IMR-90 (cell line): ENCODE data around the gene ADAMTS3. TPM values are rescaled to one million over a fixed set of nuclear protein-coding genes. Genes with fewer than 3 reads are reported as not detected.

Experiments
- ATAC-seq: fragments of 200-7000 bp; cut with Tn5 transposase; 2 replicates; pipeline ENCODE4 v1.9.1; 2020; ENCODE audit warnings: low read depth, mild to moderate bottlenecking, moderate library complexity
- BruUV-seq: library from RNA; stranded (reverse); fragments of 400-500 nt; replicated peaks from 2 replicates; lab custom pipeline; 2021; lab: Mats Ljungman, UMichigan
- CTCF ChIA-PET: fragments of 300-600 bp; formaldehyde crosslinking; extraction: SDS; loops from one replicate; lab custom pipeline; 2021; ENCODE audit warnings: antibody characterized with exemption; lab: Yijun Ruan, JAX
- POLR2A ChIA-PET: fragments of 300-600 bp; sonication (Branson Sonifier 250); formaldehyde crosslinking; loops from one replicate; lab custom pipeline; 2022; ENCODE audit warnings: antibody characterized with exemption; ENCODE audit not compliant: unreplicated experiment; lab: Charles Lee
- DNase-seq: peaks from one replicate; pipeline ENCODE4 v3.0.0; 2013
- H2AFZ ChIP-seq: replicated peaks from 2 replicates; pipeline ENCODE3; 2013; ENCODE audit warnings: low read length, mild to moderate bottlenecking; ENCODE audit not compliant: poor library complexity
- H2AK5ac ChIP-seq: 2 replicates; pipeline ENCODE4 v1.6.1; 2013; ENCODE audit warnings: low read depth, low read length, inconsistent platforms
- H2AK9ac ChIP-seq: replicated peaks from 2 replicates; pipeline ENCODE3; 2013; ENCODE audit warnings: mild to moderate bottlenecking, low read depth, low read length, moderate library complexity; ENCODE audit not compliant: poor library complexity
- H2BK120ac ChIP-seq: 2 replicates; pipeline ENCODE4 v1.6.1; 2013; ENCODE audit warnings: low read depth, low read length, inconsistent platforms
- H2BK15ac ChIP-seq: 3 replicates; pipeline ENCODE4 v1.6.1; 2013; ENCODE audit warnings: low read depth, low read length, inconsistent platforms
- H2BK20ac ChIP-seq: 2 replicates; pipeline ENCODE4 v1.6.1; 2013; ENCODE audit warnings: low read depth, mild to moderate bottlenecking, inconsistent platforms, low read length, moderate library complexity
- H2BK5ac ChIP-seq: 2 replicates; pipeline ENCODE4 v1.6.1; 2013; ENCODE audit warnings: mild to moderate bottlenecking, low read depth, low read length, inconsistent platforms; ENCODE audit not compliant: poor library complexity, severe bottlenecking
- H3K14ac ChIP-seq: replicated peaks from 2 replicates; pipeline ENCODE4 v1.6.1; 2013; ENCODE audit warnings: low read depth, low read length, inconsistent platforms
- H3K18ac ChIP-seq: 2 replicates; pipeline ENCODE4 v1.6.1; 2013; ENCODE audit warnings: low read depth, low read length, control low read depth
- H3K23ac ChIP-seq: 2 replicates; pipeline ENCODE4 v1.6.1; 2013; ENCODE audit warnings: low read depth, low read length, inconsistent platforms
- H3K27ac ChIP-seq: 2 replicates; pipeline ENCODE4 v1.5.1; 2013; ENCODE audit warnings: mild to moderate bottlenecking, control low read depth, low read length; ENCODE audit not compliant: insufficient read depth
- H3K27me3 ChIP-seq: 2 replicates; pipeline ENCODE4 v1.6.1; 2013; ENCODE audit warnings: low read length; ENCODE audit not compliant: control insufficient read depth, insufficient read depth
- H3K36me3 ChIP-seq: 2 replicates; pipeline ENCODE4 v1.6.1; 2013; ENCODE audit warnings: low read length, mixed read lengths; ENCODE audit not compliant: control insufficient read depth, insufficient read depth
- H3K4ac ChIP-seq: 2 replicates; pipeline ENCODE4 v1.6.1; 2013; ENCODE audit warnings: low read depth, low read length, inconsistent platforms
- H3K4me1 ChIP-seq: 2 replicates; pipeline ENCODE4 v1.6.1; 2013; ENCODE audit warnings: low read length, mixed read lengths; ENCODE audit not compliant: control insufficient read depth, insufficient read depth
- H3K4me2 ChIP-seq: 2 replicates; pipeline ENCODE4 v1.6.1; 2013; ENCODE audit warnings: low read depth, mild to moderate bottlenecking, control low read depth, low read length, moderate library complexity
- H3K4me3 ChIP-seq: 2 replicates; pipeline ENCODE4 v1.5.1; 2013; ENCODE audit warnings: low read depth, mild to moderate bottlenecking, control low read depth, low read length, moderate library complexity; ENCODE audit not compliant: insufficient read depth
- H3K56ac ChIP-seq: 2 replicates; pipeline ENCODE4 v1.6.1; 2013; ENCODE audit warnings: low read length, inconsistent platforms; ENCODE audit not compliant: insufficient read depth; ENCODE audit errors: extremely low read depth
- H3K79me1 ChIP-seq, 2 experiments: 2 replicates each; pipeline ENCODE4 v1.6.1; 2013; ENCODE audit warnings: low read length in 2 of 2, inconsistent platforms in 1 of 2, low read depth in 1 of 2
- H3K9ac ChIP-seq: 2 replicates; pipeline ENCODE4 v1.6.1; 2013; ENCODE audit warnings: low read depth, low read length, control low read depth
- H3K9me1 ChIP-seq: 2 replicates; pipeline ENCODE4 v1.6.1; 2013; ENCODE audit warnings: low read length, inconsistent platforms; ENCODE audit not compliant: insufficient read depth
- H3K9me3 ChIP-seq: 2 replicates; pipeline ENCODE4 v1.6.1; 2013; ENCODE audit warnings: low read length; ENCODE audit not compliant: control insufficient read depth, insufficient read depth
- H4K20me1 ChIP-seq: 2 replicates; pipeline ENCODE4 v1.6.1; 2013; ENCODE audit warnings: low read length, inconsistent platforms; ENCODE audit not compliant: insufficient read depth
- H4K5ac ChIP-seq: 2 replicates; pipeline ENCODE4 v1.6.1; 2013; ENCODE audit warnings: mild to moderate bottlenecking, low read depth, low read length, control low read depth
- H4K8ac ChIP-seq, 2 experiments: 2 replicates each; pipeline ENCODE4 v1.6.1; 2013; ENCODE audit warnings: low read depth in 2 of 2, low read length in 2 of 2, control low read depth in 1 of 2, inconsistent platforms in 1 of 2
- H4K91ac ChIP-seq: 2 replicates; pipeline ENCODE4 v1.6.1; 2013; ENCODE audit warnings: low read depth, low read length, inconsistent platforms; ENCODE audit not compliant: insufficient read depth
- CEBPB ChIP-seq: IDR thresholded peaks from 2 replicates; pipeline ENCODE4 v1.6.1; 2012; ENCODE audit warnings: low read depth, low read length, improper control_type of control experiment
- CHD1 ChIP-seq: IDR thresholded peaks from 2 replicates; pipeline ENCODE4 v1.6.1; 2012; ENCODE audit warnings: low read depth, low read length, improper control_type of control experiment
- CTCF ChIP-seq: conservative IDR thresholded peaks from 2 replicates; pipeline ENCODE4 v1.5.1; 2012; ENCODE audit warnings: mild to moderate bottlenecking, low read depth, low read length, improper control_type of control experiment
- ELK1 ChIP-seq: fragments of 150-350 bp; IDR thresholded peaks from 2 replicates; pipeline ENCODE4 v1.6.1; 2016; ENCODE audit warnings: low read depth, mild to moderate bottlenecking, low read length, moderate library complexity, borderline replicate concordance
- FOS ChIP-seq: fragments of 150-350 bp; IDR thresholded peaks from 2 replicates; pipeline ENCODE4 v1.6.1; 2016; ENCODE audit warnings: low read depth, low read length
- MAZ ChIP-seq: IDR thresholded peaks from 2 replicates; pipeline ENCODE4 v1.6.1; 2012; ENCODE audit warnings: low read depth, mild to moderate bottlenecking, low read length, improper control_type of control experiment, moderate library complexity, borderline replicate concordance
- MXI1 ChIP-seq: IDR thresholded peaks from 2 replicates; pipeline ENCODE4 v1.6.1; 2012; ENCODE audit warnings: low read depth, mild to moderate bottlenecking, low read length, moderate library complexity, borderline replicate concordance
- POLR2A ChIP-seq: IDR thresholded peaks from 2 replicates; pipeline ENCODE4 v1.6.1; 2012; ENCODE audit warnings: mild to moderate bottlenecking, low read depth, low read length
- RFX5 ChIP-seq: IDR thresholded peaks from 2 replicates; pipeline ENCODE4 v1.8.0; 2012; ENCODE audit warnings: low read depth, mild to moderate bottlenecking, low read length, moderate library complexity
- SMC3 ChIP-seq: fragments of 150-350 bp; IDR thresholded peaks from 2 replicates; pipeline ENCODE4 v1.6.1; 2016; ENCODE audit warnings: low read depth, mild to moderate bottlenecking, antibody characterized with exemption, low read length, moderate library complexity
- WGBS, 2 experiments: methylation state at CpG; one replicate each; pipeline versions ENCODE4 v1.1.5 to v1.1.7; 2013; ENCODE audit warnings: missing lambda C conversion rate in 2 of 2; ENCODE audit not compliant: insufficient read length in 1 of 2; ENCODE audit errors: extremely low coverage in 2 of 2; 5-methylcytosine and 5-hydroxymethylcytosine counted together
- dilution Hi-C: fragments of 300-500 bp; cut with HindIII; formaldehyde crosslinking; loops from one replicate; pipeline ENCODE4 v1.14.3; 2018; ENCODE audit warnings: low sequenced_read_pairs; ENCODE audit not compliant: unreplicated experiment
- in situ Hi-C: fragments of 300-500 bp; cut with MboI; formaldehyde crosslinking; loops from 3 replicates; pipeline ENCODE4 v1.14.3; 2019; ENCODE audit warnings: low sequenced_read_pairs, inconsistent platforms, mixed read lengths
- intact Hi-C: fragments of 100-400 bp; cut with micrococcal nuclease; formaldehyde crosslinking; loops from 2 replicates; pipeline ENCODE4 v1.10.0; 2022
- polyA plus RNA-seq, 3 experiments: library from polyadenylated mRNA; depleted of rRNA; stranded (reverse); fragments of >200 nt; gene quantifications; 2 replicates each; pipeline ENCODE4 v1.2.3, GENCODE V29; 2012; ENCODE audit warnings: low replicate concordance in 1 of 3
- total RNA-seq: library from RNA; depleted of rRNA; stranded (reverse); fragments of >200 nt; gene quantifications from 2 replicates; pipeline ENCODE4 v1.2.3, GENCODE V29; 2012

Gene ADAMTS3
- total and polyA plus RNA-seq, 2 of the 4 experiments (the other 2 are of a cell fraction), result 0.68 to 2.9 TPM

- BruUV-seq, result no TSS peak
- POLR2A ChIA-PET, result no interaction called here
- Histone ChIP-seq H2AK9ac (no peak overlapping the region), H3K9me1 (no peaks in the 10 kb centered on the region), H2AK5ac (no peak overlapping the region), H2BK120ac (no peak overlapping the region), H3K4me2 (no peak overlapping the region), H3K9me3 (no peaks in the 10 kb centered on the region), H3K27ac (no peak overlapping the region), H3K4me3 (no peak overlapping the region), H4K5ac (no peak overlapping the region), H3K56ac (no peak overlapping the region), H2BK15ac (no peak overlapping the region), H3K23ac (no peak overlapping the region), H3K4me1 (no peaks in the 10 kb centered on the region), H2BK5ac (no peak overlapping the region), H3K4ac (no peak overlapping the region), H2BK20ac (no peak overlapping the region), H2AFZ (no peak overlapping the region), H3K27me3 (no peaks in the 10 kb centered on the region), H4K20me1 (no peaks in the 10 kb centered on the region), H3K18ac (no peak overlapping the region), H4K91ac (no peak overlapping the region), H3K14ac (no peak overlapping the region), H4K8ac (no peak overlapping the region), H3K9ac (no peak overlapping the region), H3K79me1 (no peaks in the 10 kb centered on the region), H3K36me3 (no peaks in the 10 kb centered on the region)
- TF ChIP-seq ELK1 (no peak), POLR2A (no peak), CHD1 (no peak), SMC3 (no peak), MXI1 (no peak), RFX5 (no peak), CEBPB (no peak), FOS (no peak), MAZ (no peak), CTCF (no peak)
- ATAC-seq (no peak), DNase-seq (no peak)
- in situ Hi-C loops, result no loop called here
- CTCF ChIA-PET, result no interaction called here
- dilution Hi-C loops, result no loop called here
- WGBS, 2 experiments, result no CpG with 5 or more reads among the region's 1 CpG
- intact Hi-C loops, result no loop called here
These were observed 293.6 kb downstream of the ADAMTS3 start for GRCh38 chr4:72275381-72275780.
